HTR-8/SVneo (cell line): Measurements from ENCODE around the gene PHLDA1.

ENCODE experiments used
- DNase-seq: peaks from one replicate; pipeline ENCODE4 v3.0.0; 2011; ENCODE audit warnings: low spot score, mixed read lengths; ENCODE audit not compliant: insufficient read length
- FAIRE-seq: peaks from 2 replicates; lab custom pipeline; 2011; peaks lifted over from hg19 to GRCh38; lab: Jason Lieb, UNC

PHLDA1 gene

GRCh38 chr12:76038176-76038575 is 6.6 kb upstream of the PHLDA1 start:
- no peak for FAIRE-seq
- DNase-seq = no peak

- DNase-seq (no peak), FAIRE-seq (no peak)
Observed at GRCh38 chr12:76037130-76038103, 5.8 kb upstream of the PHLDA1 start.

GRCh38 chr12:76035045-76035444 is 3.5 kb upstream of the PHLDA1 start:
- no peak for FAIRE-seq
- no peak for DNase-seq

- FAIRE-seq (no peak), DNase-seq (no peak)
Observed at GRCh38 chr12:76033081-76034011, 1.8 kb upstream of the PHLDA1 start.

- DNase-seq (no peak), FAIRE-seq (no peak)
Observed at GRCh38 chr12:76032043-76032981, 736 bp upstream of the PHLDA1 start.

GRCh38 chr12:76031081-76031413 is 529 bp downstream of the PHLDA1 start:
- FAIRE-seq (no peak), DNase-seq (no peak)

GRCh38 chr12:76030341-76031080 is 1.1 kb downstream of the PHLDA1 start:
- DNase-seq (no peak), FAIRE-seq (no peak)

- DNase-seq = no peak
- FAIRE-seq = no peak
Observed at GRCh38 chr12:76029982-76030340, 1.6 kb downstream of the PHLDA1 start.

- DNase-seq (no peak), FAIRE-seq (no peak)
Observed at GRCh38 chr12:76028571-76029277, 2.9 kb downstream of the PHLDA1 start.

- no peak for FAIRE-seq
Observed at GRCh38 chr12:76026643-76027063, 4.9 kb downstream of the PHLDA1 start.

GRCh38 chr12:76025601-76026575 is 5.7 kb downstream of the PHLDA1 start:
- no peak for FAIRE-seq
- no peak for DNase-seq

More at GRCh38 chr12:76026643-76027063, 4.9 kb downstream of the PHLDA1 start:
- DNase-seq = no peak

- DNase-seq (no peak), FAIRE-seq (no peak)
Observed at GRCh38 chr12:76024942-76025600, 6.5 kb downstream of the PHLDA1 start.

GRCh38 chr12:76024102-76024781 is 7.3 kb downstream of the PHLDA1 start:
- DNase-seq = no peak
- no peak for FAIRE-seq

GRCh38 chr12:76023069-76023690 is 8.4 kb downstream of the PHLDA1 start:
- DNase-seq (no peak), FAIRE-seq (no peak)

- FAIRE-seq = no peak
Observed at GRCh38 chr12:76022506-76022905, 9.1 kb downstream of the PHLDA1 start.

More at GRCh38 chr12:76022506-76022905, 9.1 kb downstream of the PHLDA1 start:
- DNase-seq = no peak
